Thoracic aorta (tissue), 2 donors: Measurements from ENCODE around the gene AP5S1. TPM values are rescaled to one million over a fixed set of nuclear protein-coding genes. Genes with fewer than 3 reads are reported as not detected.

Experiments
- ATAC-seq: fragments of 150-250 bp; one replicate; pipeline ENCODE4 v1.8.0; 2017; ENCODE audit warnings: low read depth; ENCODE audit not compliant: insufficient number of reproducible peaks, low FRiP score
- DNase-seq: peaks from one replicate; pipeline ENCODE4 v3.0.0-alpha.2; 2020; ENCODE audit warnings: low spot score
- H3K27ac ChIP-seq, 2 donors: fragments of 200-600 bp; sonication (generic); 1 replicate in 1 of 2; 2 replicates in 1 of 2; pipeline ENCODE4 v1.5.1; 2016; ENCODE audit warnings: mild to moderate bottlenecking in 2 of 2, moderate library complexity in 2 of 2
- H3K27me3 ChIP-seq: fragments of 200-600 bp; sonication (generic); replicated peaks from 2 replicates; pipeline ENCODE4 v1.6.0; 2016; ENCODE audit warnings: mild to moderate bottlenecking; ENCODE audit not compliant: insufficient read depth
- H3K36me3 ChIP-seq: fragments of 200-600 bp; sonication (generic); one replicate; pipeline ENCODE4 v1.5.1; 2016
- H3K4me1 ChIP-seq, 2 donors: fragments of 200-600 bp; sonication (generic); 1 replicate in 1 of 2; 2 replicates in 1 of 2; pipeline versions ENCODE4 v1.5.1 to v1.6.0; 2016; ENCODE audit warnings: low read depth in 2 of 2, mild to moderate bottlenecking in 1 of 2; ENCODE audit not compliant: control insufficient read depth in 1 of 2
- H3K4me3 ChIP-seq: fragments of 200-600 bp; sonication (generic); 2 replicates; pipeline ENCODE4 v1.5.1; 2016; ENCODE audit warnings: mild to moderate bottlenecking
- H3K9me3 ChIP-seq: fragments of 200-600 bp; sonication (generic); 2 replicates; pipeline ENCODE4 v1.5.1; 2016
- CTCF ChIP-seq: fragments of 200-600 bp; sonication (generic); IDR thresholded peaks from one replicate; pipeline ENCODE4 v1.5.1; 2019; ENCODE audit warnings: antibody characterized with exemption
- total RNA-seq, 2 donors: library from RNA; depleted of rRNA; stranded (reverse); fragments of >200 nt; gene quantifications; one replicate each; pipeline versions ENCODE4 v1.1.0 to v1.2.3, GENCODE V29; 2016

AP5S1 gene
- total RNA-seq, 2 donors from 2014 or later = 12.3 to 18.0 TPM

GRCh38 chr20:3873507-3873906, 53.2 kb downstream of the AP5S1 start:
- Histone ChIP-seq H3K9me3 (no peaks in the 10 kb centered on the region), H3K36me3 (no peaks in the 10 kb centered on the region), H3K27ac (no peak overlapping the region), H3K27me3 (no peaks in the 10 kb centered on the region), H3K4me3 (no peak overlapping the region), H3K4me1 (no peaks in the 10 kb centered on the region)
- DNase-seq (no peak), ATAC-seq (no peak)
- no peak for TF ChIP-seq CTCF

GRCh38 chr20:3874194-3874844, 54.0 kb downstream of the AP5S1 start:
- H3K27ac ChIP-seq = no peak overlapping the region
- no peak for ATAC-seq
- DNase-seq = no peak

GRCh38 chr20:3875378-3875974, 55.1 kb downstream of the AP5S1 start:
- no peak overlapping the region for H3K4me3 ChIP-seq

More at GRCh38 chr20:3874194-3874844, 54.0 kb downstream of the AP5S1 start:
- no peak for TF ChIP-seq CTCF
- Histone ChIP-seq H3K4me3 (no peak overlapping the region), H3K27me3 (no peaks in the 10 kb centered on the region), H3K36me3 (no peaks in the 10 kb centered on the region), H3K4me1 (no peaks in the 10 kb centered on the region), H3K9me3 (no peaks in the 10 kb centered on the region)

GRCh38 chr20:3876000-3876399, 55.7 kb downstream of the AP5S1 start:
- DNase-seq = no peak
- no peak for TF ChIP-seq CTCF
- H3K4me1 ChIP-seq = no peaks in the 10 kb centered on the region
- H3K9me3 ChIP-seq = no peaks in the 10 kb centered on the region
- ATAC-seq = no peak
- H3K27me3 ChIP-seq = no peaks in the 10 kb centered on the region
- H3K4me3 ChIP-seq = no peak overlapping the region
- H3K36me3 ChIP-seq = no peaks in the 10 kb centered on the region
- H3K27ac ChIP-seq = no peak overlapping the region

More at GRCh38 chr20:3875378-3875974, 55.1 kb downstream of the AP5S1 start:
- H3K27me3 ChIP-seq = no peaks in the 10 kb centered on the region
- no peak for TF ChIP-seq CTCF
- DNase-seq (no peak), ATAC-seq (no peak)
- H3K36me3 ChIP-seq = no peaks in the 10 kb centered on the region
- no peaks in the 10 kb centered on the region for H3K9me3 ChIP-seq
- H3K4me1 ChIP-seq = no peaks in the 10 kb centered on the region
- H3K27ac ChIP-seq = no peak overlapping the region

GRCh38 chr20:3876676-3877075, 56.3 kb downstream of the AP5S1 start:
- Histone ChIP-seq H3K27ac (no peak overlapping the region), H3K4me1 (no peaks in the 10 kb centered on the region), H3K36me3 (no peaks in the 10 kb centered on the region), H3K27me3 (no peaks in the 10 kb centered on the region), H3K4me3 (no peak overlapping the region), H3K9me3 (no peaks in the 10 kb centered on the region)
- ATAC-seq (no peak), DNase-seq (no peak)
- no peak for TF ChIP-seq CTCF

Other genes with a start within 250 kb of the AP5S1 start
- not detected for gene GFRA4, start 157.1 kb upstream of the AP5S1 start, total RNA-seq
- gene ADAM33, start 138.5 kb upstream of the AP5S1 start, total RNA-seq = 100 to 1,000 TPM; 113 to 177 TPM
- 10 to 100 TPM; 12.2 to 45.5 TPM for gene SIGLEC1, start 107.9 kb upstream of the AP5S1 start, total RNA-seq
- gene HSPA12B, start 87.9 kb upstream of the AP5S1 start, total RNA-seq = 1 to 10 TPM; 4.6 to 6.5 TPM
- 10 to 100 TPM in 1 of 2 donors, 1 to 10 TPM in 1; 7.8 to 20.4 TPM for gene ADISSP, start 52.8 kb upstream of the AP5S1 start, total RNA-seq
- under 1 TPM in 1 of 2 donors, not detected in 1; 0.27 TPM for gene SPEF1, start 39.1 kb upstream of the AP5S1 start, total RNA-seq
- 100 to 1,000 TPM in 1 of 2 donors, 10 to 100 TPM in 1; 97.2 to 114 TPM for gene CENPB, start 33.8 kb upstream of the AP5S1 start, total RNA-seq
- 10 to 100 TPM; 28.4 to 41.8 TPM for gene CDC25B, start 24.2 kb upstream of the AP5S1 start, total RNA-seq
- gene MAVS, start 26.3 kb downstream of the AP5S1 start, total RNA-seq = 10 to 100 TPM; 35.2 to 42.1 TPM
- 100 to 1,000 TPM in 1 of 2 donors, 10 to 100 TPM in 1; 58.3 to 113 TPM for gene PANK2, start 68.8 kb downstream of the AP5S1 start, total RNA-seq
- gene RNF24, start 195.0 kb downstream of the AP5S1 start, total RNA-seq = 10 to 100 TPM; 34.0 to 73.4 TPM